ENCODE data around the gene TXNDC8. TPM values are rescaled to one million over a fixed set of nuclear protein-coding genes. Genes with fewer than 3 reads are reported as not detected.

The TXNDC8 gene
- total RNA-seq, 1 experiment from 2014 or later, result not detected

GRCh38 chr9:110344821-110345220 is 7.2 kb upstream of the TXNDC8 start:
- ChIA-PET POLR2A (interaction anchor here (0.8 kb wide), 1 partner anchor 88 kb away, joined by 3 read pairs; the partner anchor contains the start of gene TXN), CTCF (no interaction called here)
- BruUV-seq (replicated peaks), result no TSS peak
- TF ChIP-seq CTCF (IDR thresholded peaks at IDR 0.05; ENCODE audit: unreplicated experiment), result no peak
- no peak overlapping the region for H3K27ac Mint-ChIP-seq (ENCODE audit: low read depth, unreplicated experiment)
- no peak overlapping the region for H3K4me3 Mint-ChIP-seq (ENCODE audit: unreplicated experiment)
- no peaks in the 10 kb centered on the region for H3K4me1 Mint-ChIP-seq (ENCODE audit: insufficient read depth, unreplicated experiment)
- no peaks in the 10 kb centered on the region for H3K9me3 Mint-ChIP-seq (ENCODE audit: unreplicated experiment)
- intact Hi-C loops (cut with micrococcal nuclease), result no loop called here
- no peaks in the 10 kb centered on the region for H3K27me3 Mint-ChIP-seq (ENCODE audit: insufficient read depth, unreplicated experiment)
- no peak for DNase-seq (ENCODE audit: unreplicated experiment)
- H3K36me3 Mint-ChIP-seq (ENCODE audit: insufficient read depth, unreplicated experiment), result peaks cover 7% of the 10 kb centered on the region

- no peaks in the 10 kb centered on the region for H3K27me3 Mint-ChIP-seq (ENCODE audit: insufficient read depth, unreplicated experiment)
- H3K36me3 Mint-ChIP-seq (ENCODE audit: insufficient read depth, unreplicated experiment), result peaks cover 7% of the 10 kb centered on the region
- ChIA-PET POLR2A (no interaction called here), CTCF (no interaction called here)
- TF ChIP-seq CTCF (IDR thresholded peaks at IDR 0.05; ENCODE audit: unreplicated experiment), result no peak
- H3K9me3 Mint-ChIP-seq (ENCODE audit: unreplicated experiment), result no peaks in the 10 kb centered on the region
- no peaks in the 10 kb centered on the region for H3K4me1 Mint-ChIP-seq (ENCODE audit: insufficient read depth, unreplicated experiment)
- DNase-seq (ENCODE audit: unreplicated experiment), result no peak
- no peak overlapping the region for H3K4me3 Mint-ChIP-seq (ENCODE audit: unreplicated experiment)
- no peak overlapping the region for H3K27ac Mint-ChIP-seq (ENCODE audit: low read depth, unreplicated experiment)
- intact Hi-C loops (cut with micrococcal nuclease), result no loop called here
- no TSS peak for BruUV-seq (replicated peaks)
Measured at GRCh38 chr9:110343551-110343950, 5.9 kb upstream of the TXNDC8 start.

GRCh38 chr9:110340306-110340705 is 2.6 kb upstream of the TXNDC8 start:
- no peaks in the 10 kb centered on the region for H3K9me3 Mint-ChIP-seq (ENCODE audit: unreplicated experiment)
- peak; percentile 24 for DNase-seq (ENCODE audit: unreplicated experiment)
- TF ChIP-seq CTCF (IDR thresholded peaks at IDR 0.05; ENCODE audit: unreplicated experiment), result peak; percentile 45
- intact Hi-C loops (cut with micrococcal nuclease), result loop anchor here (1.0 to 2.0 kb wide), 2 partner anchors 86 to 283 kb away; no protein-coding TSS in a partner anchor
- no TSS peak for BruUV-seq (replicated peaks)
- H3K4me1 Mint-ChIP-seq (ENCODE audit: insufficient read depth, unreplicated experiment), result no peaks in the 10 kb centered on the region
- POLR2A ChIA-PET, result interaction anchor here (1.2 to 2.1 kb wide), 2 partner anchors 10 to 84 kb away, joined by 5 to 9 read pairs; partner anchors contain the start of gene TXN
- H3K27ac Mint-ChIP-seq (ENCODE audit: low read depth, unreplicated experiment), result no peak overlapping the region
- no peaks in the 10 kb centered on the region for H3K27me3 Mint-ChIP-seq (ENCODE audit: insufficient read depth, unreplicated experiment)
- peaks cover 7% of the 10 kb centered on the region for H3K36me3 Mint-ChIP-seq (ENCODE audit: insufficient read depth, unreplicated experiment)
- no peak overlapping the region for H3K4me3 Mint-ChIP-seq (ENCODE audit: unreplicated experiment)
- CTCF ChIA-PET, result interaction anchor here (0.6 to 1.9 kb wide), 12 partner anchors 10 to 793 kb away, joined by 3 to 9 read pairs (median 3); no protein-coding TSS in a partner anchor

- intact Hi-C loops (cut with micrococcal nuclease), result no loop called here
Measured at GRCh38 chr9:110338143-110338542, 480 bp upstream of the TXNDC8 start.

More at GRCh38 chr9:110338143-110338542, 480 bp upstream of the TXNDC8 start:
- Mint-ChIP-seq H3K27me3 (ENCODE audit: insufficient read depth, unreplicated experiment) (no peaks in the 10 kb centered on the region), H3K4me1 (ENCODE audit: insufficient read depth, unreplicated experiment) (peaks cover under 1% of the 10 kb centered on the region), H3K4me3 (ENCODE audit: unreplicated experiment) (no peak overlapping the region), H3K9me3 (ENCODE audit: unreplicated experiment) (no peaks in the 10 kb centered on the region), H3K27ac (ENCODE audit: low read depth, unreplicated experiment) (no peak overlapping the region), H3K36me3 (ENCODE audit: insufficient read depth, unreplicated experiment) (peaks cover 7% of the 10 kb centered on the region)
- DNase-seq (ENCODE audit: unreplicated experiment), result no peak
- ChIA-PET POLR2A (interaction anchor here (0.5 to 1.2 kb wide), 4 partner anchors 82 to 241 kb away, joined by 3 to 4 read pairs (median 3); partner anchors contain the start of gene SVEP1), CTCF (interaction anchor here (0.6 kb wide), 1 partner anchor 8 kb away, joined by 3 read pairs; no protein-coding TSS in a partner anchor)
- BruUV-seq (replicated peaks), result no TSS peak
- TF ChIP-seq CTCF (IDR thresholded peaks at IDR 0.05; ENCODE audit: unreplicated experiment), result no peak

Data from MCF 10A (cell line).